Measurements from ENCODE around the gene CPED1.

GRCh38 chr7:121344497-121344896 lies 356.0 kb downstream of the CPED1 start:
- TF ChIP-seq ETV6 (CRISPR knock-in tag; IDR thresholded peaks at IDR 0.05) (no peak), CTCF (IDR thresholded peaks at IDR 0.05) (no peak), RORB (CRISPR knock-in tag; IDR thresholded peaks at IDR 0.05) (no peak), JUN (CRISPR knock-in tag; IDR thresholded peaks at IDR 0.05) (no peak), FOXP4 (CRISPR knock-in tag; IDR thresholded peaks at IDR 0.05) (no peak), ZBTB21 (CRISPR knock-in tag; IDR thresholded peaks at IDR 0.05; ENCODE audit: borderline replicate concordance) (no peak), FOXJ3 (CRISPR knock-in tag; IDR thresholded peaks at IDR 0.05; ENCODE audit: borderline replicate concordance) (no peak), TEAD4 (CRISPR knock-in tag; IDR thresholded peaks at IDR 0.05) (no peak), ATF1 (CRISPR knock-in tag; IDR thresholded peaks at IDR 0.05) (no peak), NFE2L1 (CRISPR knock-in tag; IDR thresholded peaks at IDR 0.05) (no peak)

Measured in WTC11 (cell line).